T-helper 2 cell (primary cell): ENCODE results near the gene ONECUT2.
"Not testable (repeated sequence)": the region's sequence is repeated elsewhere in the genome, so short reads cannot be mapped to it uniquely, and the experiment has no call there.

Experiments
- DNase-seq, 5 experiments: peaks; one replicate each; pipeline versions ENCODE4 v3.0.0 to v3.0.0-alpha.2; 2012 to 2022
- total RNA-seq, 2 donors: gene quantifications; one replicate each; lab custom pipeline; 2026; lab: John Stamatoyannopoulos, UW

Gene ONECUT2
- total RNA-seq = 0 to 0.07 reads per million in 2 donors

- DNase-seq = peak in 4 of 5 experiments; percentile 7 to 76 (median 50)
Observed at GRCh38 chr18:57434536-57435494, at the start of gene ONECUT2. ONECUT2 (plus strand) TSS chr18:57435374; CDS start chr18:57435717, 343 bp downstream.

GRCh38 chr18:57389271-57389670 is 45.9 kb upstream of the ONECUT2 start:
- DNase-seq = no peak

GRCh38 chr18:57390044-57390443 is 45.1 kb upstream of the ONECUT2 start:
- no peak for DNase-seq

GRCh38 chr18:57394749-57395148 is 40.4 kb upstream of the ONECUT2 start:
- DNase-seq = not testable (repeated sequence)

- not testable (repeated sequence) for DNase-seq
Observed at GRCh38 chr18:57396831-57397230, 38.3 kb upstream of the ONECUT2 start.

- no peak for DNase-seq
Observed at GRCh38 chr18:57397440-57398132, 37.6 kb upstream of the ONECUT2 start.

GRCh38 chr18:57404345-57404744 is 30.8 kb upstream of the ONECUT2 start:
- no peak for DNase-seq

- no peak for DNase-seq
Observed at GRCh38 chr18:57409650-57410049, 25.5 kb upstream of the ONECUT2 start.

GRCh38 chr18:57410749-57411148 is 24.4 kb upstream of the ONECUT2 start:
- DNase-seq = no peak

GRCh38 chr18:57416542-57416941 is 18.6 kb upstream of the ONECUT2 start:
- DNase-seq = no peak

- no peak for DNase-seq
Observed at GRCh38 chr18:57422313-57422872, 12.8 kb upstream of the ONECUT2 start.

- no peak for DNase-seq
Observed at GRCh38 chr18:57423821-57424220, 11.4 kb upstream of the ONECUT2 start.

- DNase-seq = no peak
Observed at GRCh38 chr18:57425096-57425495, 10.1 kb upstream of the ONECUT2 start.

GRCh38 chr18:57426187-57426586 is 9.0 kb upstream of the ONECUT2 start:
- DNase-seq = no peak

GRCh38 chr18:57427429-57428201 is 7.6 kb upstream of the ONECUT2 start:
- no peak for DNase-seq

- no peak for DNase-seq
Observed at GRCh38 chr18:57428221-57429150, 6.7 kb upstream of the ONECUT2 start.

GRCh38 chr18:57429167-57430078 is 5.8 kb upstream of the ONECUT2 start:
- peak in 1 of 5 experiments; percentile 33 for DNase-seq

- no peak for DNase-seq
Observed at GRCh38 chr18:57430079-57431001, 4.8 kb upstream of the ONECUT2 start.

GRCh38 chr18:57431002-57431382 is 4.2 kb upstream of the ONECUT2 start:
- no peak for DNase-seq
